Measurements from ENCODE around the gene PAOX.

Gene PAOX

GRCh38 chr10:133336577-133337369, 42.3 kb upstream of the PAOX start, which contains the start of gene CALY:
Gene CALY, minus strand, starts transcription at chr10:133336896. Its CDS starts 7,907 bp downstream, at chr10:133328989.
- no peaks in the 10 kb centered on the region for H3K79me2 ChIP-seq (ENCODE audit: insufficient read depth, low read length)
- no peak within 1 kb of the TSS for H3K9ac ChIP-seq (ENCODE audit: low read length)
- H3K4me2 ChIP-seq (ENCODE audit: low read length) = no peak within 1 kb of the TSS
- no peaks in the 10 kb centered on the region for H3F3A ChIP-seq (ENCODE audit: insufficient read depth, low read length)
- TF ChIP-seq EZH2 (IDR thresholded peaks at IDR 0.05; ENCODE audit: borderline replicate concordance, low read length) (no peak), CTCF (IDR thresholded peaks at IDR 0.05; ENCODE audit: low read length) (no peak)
- no peaks in the 10 kb centered on the region for H3K36me3 ChIP-seq (ENCODE audit: insufficient read depth, low read length)
- no peaks in the 10 kb centered on the region for H3K9me2 ChIP-seq (ENCODE audit: low read depth, low read length)
- no peaks in the 10 kb centered on the region for H3K4me1 ChIP-seq (ENCODE audit: insufficient read depth, low read length, severe bottlenecking)
- H3K4me3 ChIP-seq (ENCODE audit: low read depth, low read length, poor library complexity, severe bottlenecking) = no peak within 1 kb of the TSS
- H2AFZ ChIP-seq (ENCODE audit: low read length) = no peak within 1 kb of the TSS
- H3K27ac ChIP-seq (ENCODE audit: low read depth, low read length, poor library complexity, severe bottlenecking) = no peak within 1 kb of the TSS
- H3K27me3 ChIP-seq (ENCODE audit: insufficient read depth, low read length) = no peaks in the 10 kb centered on the region; the same call in 1 of the 2 replicates
- H3K9me3 ChIP-seq (ENCODE audit: low read length) = peaks cover 6% of the 10 kb centered on the region; the same call in 1 of the 2 replicates
- H4K20me1 ChIP-seq (ENCODE audit: insufficient read depth, low read length) = no peaks in the 10 kb centered on the region

GRCh38 chr10:133337370-133337725, 41.7 kb upstream of the PAOX start:
- Histone ChIP-seq H3K4me2 (ENCODE audit: low read length) (no peak overlapping the region), H3K27me3 (ENCODE audit: insufficient read depth, low read length) (no peaks in the 10 kb centered on the region; the same call in 1 of the 2 replicates), H3K79me2 (ENCODE audit: insufficient read depth, low read length) (no peaks in the 10 kb centered on the region), H3K9ac (ENCODE audit: low read length) (no peak overlapping the region), H2AFZ (ENCODE audit: low read length) (no peak overlapping the region), H3K9me2 (ENCODE audit: low read depth, low read length) (no peaks in the 10 kb centered on the region), H3K9me3 (ENCODE audit: low read length) (peaks cover 6% of the 10 kb centered on the region; the same call in 1 of the 2 replicates), H3K36me3 (ENCODE audit: insufficient read depth, low read length) (no peaks in the 10 kb centered on the region), H3K27ac (ENCODE audit: low read depth, low read length, poor library complexity, severe bottlenecking) (no peak overlapping the region), H3K4me3 (ENCODE audit: low read depth, low read length, poor library complexity, severe bottlenecking) (no peak overlapping the region), H3K4me1 (ENCODE audit: insufficient read depth, low read length, severe bottlenecking) (no peaks in the 10 kb centered on the region), H4K20me1 (ENCODE audit: insufficient read depth, low read length) (no peaks in the 10 kb centered on the region), H3F3A (ENCODE audit: insufficient read depth, low read length) (no peaks in the 10 kb centered on the region)
- TF ChIP-seq CTCF (IDR thresholded peaks at IDR 0.05; ENCODE audit: low read length) (no peak), EZH2 (IDR thresholded peaks at IDR 0.05; ENCODE audit: borderline replicate concordance, low read length) (no peak)

GRCh38 chr10:133338080-133339071, 40.7 kb upstream of the PAOX start:
- H3K9ac ChIP-seq (ENCODE audit: low read length) = no peak overlapping the region
- H3K4me2 ChIP-seq (ENCODE audit: low read length) = no peak overlapping the region
- H3K36me3 ChIP-seq (ENCODE audit: insufficient read depth, low read length) = no peaks in the 10 kb centered on the region
- H3K9me2 ChIP-seq (ENCODE audit: low read depth, low read length) = no peaks in the 10 kb centered on the region
- TF ChIP-seq EZH2 (IDR thresholded peaks at IDR 0.05; ENCODE audit: borderline replicate concordance, low read length) = no peak
- TF ChIP-seq CTCF (IDR thresholded peaks at IDR 0.05; ENCODE audit: low read length) = no peak
- H3K27me3 ChIP-seq (ENCODE audit: insufficient read depth, low read length) = no peaks in the 10 kb centered on the region; the same call in 1 of the 2 replicates
- no peaks in the 10 kb centered on the region for H3K79me2 ChIP-seq (ENCODE audit: insufficient read depth, low read length)
- no peaks in the 10 kb centered on the region for H4K20me1 ChIP-seq (ENCODE audit: insufficient read depth, low read length)
- H3K9me3 ChIP-seq (ENCODE audit: low read length) = peaks cover 6% of the 10 kb centered on the region; the same call in 1 of the 2 replicates
- H3F3A ChIP-seq (ENCODE audit: insufficient read depth, low read length) = no peaks in the 10 kb centered on the region
- H3K27ac ChIP-seq (ENCODE audit: low read depth, low read length, poor library complexity, severe bottlenecking) = no peak overlapping the region
- H3K4me3 ChIP-seq (ENCODE audit: low read depth, low read length, poor library complexity, severe bottlenecking) = no peak overlapping the region
- H3K4me1 ChIP-seq (ENCODE audit: insufficient read depth, low read length, severe bottlenecking) = no peaks in the 10 kb centered on the region
- H2AFZ ChIP-seq (ENCODE audit: low read length) = no peak overlapping the region
